Muscle layer of duodenum (tissue), 2 donors: ENCODE measurements around the gene NFIC.

ENCODE experiments used
- H3K27ac ChIP-seq: one replicate; pipeline ENCODE4 v1.7.0; 2013; ENCODE audit warnings: mild to moderate bottlenecking, low read length
- H3K27me3 ChIP-seq: one replicate; pipeline ENCODE4 v1.7.0; 2013; ENCODE audit warnings: low read depth, mild to moderate bottlenecking, control low read depth, low read length
- H3K36me3 ChIP-seq, 2 donors: one replicate each; pipeline ENCODE4 v1.7.0; 2013; ENCODE audit warnings: low read length in 2 of 2, control low read depth in 1 of 2, mild to moderate bottlenecking in 1 of 2; ENCODE audit not compliant: insufficient read depth in 2 of 2, control insufficient read depth in 1 of 2
- H3K4me1 ChIP-seq, 2 donors: one replicate each; pipeline ENCODE4 v1.7.0; 2013; ENCODE audit warnings: low read length in 2 of 2, mild to moderate bottlenecking in 2 of 2, control low read depth in 1 of 2, moderate library complexity in 1 of 2; ENCODE audit not compliant: insufficient read depth in 2 of 2, control insufficient read depth in 1 of 2
- H3K4me3 ChIP-seq, 2 donors: one replicate each; pipeline ENCODE4 v1.7.0; 2013; ENCODE audit warnings: low read length in 2 of 2, low read depth in 1 of 2, mild to moderate bottlenecking in 1 of 2
- H3K9me3 ChIP-seq, 2 donors: one replicate each; pipeline ENCODE4 v1.7.0; 2013; ENCODE audit warnings: low read length in 2 of 2, control low read depth in 1 of 2, mild to moderate bottlenecking in 1 of 2; ENCODE audit not compliant: control insufficient read depth in 1 of 2
- donor health status: healthy.

Gene NFIC

DNA sequence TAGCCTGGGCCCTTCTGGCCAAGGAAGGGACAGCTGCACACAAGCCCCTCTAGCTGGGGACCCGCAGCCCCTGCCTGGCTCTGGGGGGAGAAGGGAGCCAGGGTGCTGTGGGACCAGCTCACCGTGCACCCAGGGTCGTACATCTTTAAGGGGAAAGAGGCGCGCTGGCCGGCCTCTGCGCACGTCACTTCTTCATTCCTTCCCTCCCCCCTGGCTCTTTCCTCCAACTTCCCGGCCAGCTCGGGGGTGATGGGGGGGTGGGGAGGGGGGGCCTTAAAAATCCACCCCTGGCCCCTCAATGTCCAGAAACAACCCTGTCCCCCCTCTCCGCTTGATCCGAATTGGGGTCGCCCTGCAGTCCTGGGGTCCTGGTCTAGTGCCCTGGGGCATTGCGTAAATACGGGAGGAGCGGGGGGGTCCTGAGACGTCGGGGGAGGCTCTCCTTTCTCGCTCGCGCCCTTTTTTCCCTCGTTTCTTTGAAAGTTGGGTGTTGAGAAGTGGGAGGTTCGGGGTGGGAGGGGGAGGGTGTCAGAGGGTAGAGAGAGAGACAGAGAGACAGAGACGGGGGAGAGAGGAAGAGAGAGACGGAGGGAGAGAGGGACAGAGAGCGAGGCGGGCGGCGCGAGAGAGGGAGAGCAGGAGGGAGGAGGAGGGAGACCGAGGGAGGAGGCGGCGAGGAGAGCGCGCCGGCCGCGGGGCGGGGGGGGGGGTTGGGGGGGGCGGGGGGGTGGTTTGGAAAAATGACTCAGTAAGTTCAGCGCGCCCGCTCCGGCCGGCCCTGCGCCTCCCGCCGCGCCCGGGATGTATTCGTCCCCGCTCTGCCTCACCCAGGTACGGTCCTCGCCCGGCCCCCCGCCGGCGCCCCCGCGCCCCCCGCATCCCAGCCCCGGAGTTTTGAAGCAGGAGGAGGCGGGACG lies at the start of gene NFIC:
TSS of gene NFIC (plus strand) at position 748 of the 917 bp plus-strand sequence. CDS start at position 802, 54 bp downstream.
- no peaks in the 10 kb centered on the region for H3K9me3 ChIP-seq
- peaks cover 0 to 4% of the 10 kb centered on the region in 2 donors for H3K36me3 ChIP-seq
- H3K27ac ChIP-seq = peak within 1 kb of the TSS; percentile 90
- H3K4me1 ChIP-seq = peaks cover 10 to 49% of the 10 kb centered on the region in 2 donors
- peak within 1 kb of the TSS; percentile 65 to 87 for H3K4me3 ChIP-seq
- H3K27me3 ChIP-seq = no peaks in the 10 kb centered on the region

DNA sequence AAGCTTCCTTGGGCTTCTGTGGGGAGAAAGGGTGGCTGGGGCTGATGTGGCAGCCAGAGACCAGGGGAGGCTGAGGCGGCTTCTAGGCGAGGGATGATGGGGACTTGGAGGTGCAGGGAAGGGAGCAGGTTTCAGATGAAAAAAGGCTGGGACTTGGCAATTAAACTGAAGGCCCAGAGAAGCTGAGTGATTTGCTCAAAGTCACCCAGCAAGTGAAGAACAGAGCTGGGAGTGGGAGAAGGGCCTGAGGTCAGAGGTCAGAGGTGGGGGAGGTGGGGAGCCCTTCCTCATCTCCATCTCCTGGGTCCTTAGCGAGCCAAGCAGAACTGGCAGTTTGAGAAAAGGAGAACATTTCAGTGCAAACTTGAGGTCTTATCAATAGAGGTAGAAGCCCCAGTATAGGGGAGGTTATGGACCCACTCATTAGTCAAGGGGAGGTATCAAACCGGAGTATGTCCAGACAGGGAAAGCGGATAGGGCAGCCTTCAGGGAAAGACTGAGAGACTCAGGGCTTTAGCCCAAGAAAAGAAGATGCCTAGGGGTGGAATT lies 49.6 kb upstream of the NFIC start:
- peaks cover 0 to 3% of the 10 kb centered on the region in 2 donors for H3K4me1 ChIP-seq
- H3K9me3 ChIP-seq = no peaks in the 10 kb centered on the region
- no peak overlapping the region for H3K27ac ChIP-seq
- peaks cover 5% of the 10 kb centered on the region for H3K27me3 ChIP-seq
- H3K36me3 ChIP-seq = no peaks in the 10 kb centered on the region
- H3K4me3 ChIP-seq = no peak overlapping the region

DNA sequence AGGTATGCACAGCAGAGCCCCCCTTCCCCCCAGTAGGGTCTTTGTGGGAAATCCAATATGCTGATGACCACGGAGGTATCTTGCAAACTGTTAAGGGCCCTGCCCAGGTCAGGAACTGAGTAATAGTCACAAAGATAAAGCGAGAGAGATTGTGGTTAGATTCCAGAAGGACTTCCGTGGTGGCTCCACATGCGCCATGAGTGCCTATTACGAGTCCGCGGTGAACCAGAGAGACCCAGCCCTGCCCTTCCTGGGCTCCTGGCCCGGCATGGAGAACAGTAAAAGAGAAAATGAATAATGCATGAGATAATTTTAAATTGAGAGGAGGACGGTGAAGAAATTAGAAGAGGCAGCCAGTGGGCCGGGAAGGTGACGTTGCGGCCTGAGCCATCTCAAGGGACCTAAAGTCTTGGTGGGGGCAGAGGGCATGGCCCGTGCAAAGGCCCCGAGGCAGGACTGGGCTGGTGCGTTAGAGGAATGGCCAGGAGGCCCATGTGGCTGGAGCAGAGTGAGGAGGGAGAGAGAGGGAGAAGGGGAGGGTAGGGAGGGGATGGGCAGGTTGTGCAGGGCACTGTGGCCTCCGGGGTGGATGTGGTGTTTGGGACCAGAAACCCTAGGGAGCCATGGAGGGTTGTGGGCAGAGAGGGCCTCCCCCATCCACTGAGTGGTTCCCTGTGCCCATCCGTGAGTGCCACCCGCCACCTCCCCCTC lies 46.6 kb upstream of the NFIC start:
- Histone ChIP-seq H3K9me3 (no peaks in the 10 kb centered on the region), H3K27me3 (no peaks in the 10 kb centered on the region), H3K36me3 (no peaks in the 10 kb centered on the region), H3K27ac (no peak overlapping the region), H3K4me1 (no peaks in the 10 kb centered on the region), H3K4me3 (no peak overlapping the region)

DNA sequence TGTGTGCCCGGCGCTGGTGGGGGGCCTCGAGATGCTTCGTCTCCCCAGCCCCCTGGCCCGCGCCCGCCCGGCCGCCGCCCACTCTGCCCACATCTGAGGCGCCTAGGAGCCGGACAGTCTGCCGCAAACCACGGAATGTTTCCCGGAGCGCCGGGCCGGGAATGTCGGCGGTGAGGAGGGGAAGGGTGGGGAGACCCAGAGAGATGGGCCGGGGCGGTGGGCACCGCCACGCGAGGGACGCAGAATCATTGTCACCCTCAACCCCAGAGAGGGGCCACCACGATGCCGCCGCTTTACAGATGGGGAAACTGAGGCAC lies 46.1 kb upstream of the NFIC start:
- Histone ChIP-seq H3K27ac (no peak overlapping the region), H3K9me3 (no peaks in the 10 kb centered on the region), H3K4me3 (no peak overlapping the region), H3K4me1 (no peaks in the 10 kb centered on the region), H3K36me3 (no peaks in the 10 kb centered on the region), H3K27me3 (no peaks in the 10 kb centered on the region)

DNA sequence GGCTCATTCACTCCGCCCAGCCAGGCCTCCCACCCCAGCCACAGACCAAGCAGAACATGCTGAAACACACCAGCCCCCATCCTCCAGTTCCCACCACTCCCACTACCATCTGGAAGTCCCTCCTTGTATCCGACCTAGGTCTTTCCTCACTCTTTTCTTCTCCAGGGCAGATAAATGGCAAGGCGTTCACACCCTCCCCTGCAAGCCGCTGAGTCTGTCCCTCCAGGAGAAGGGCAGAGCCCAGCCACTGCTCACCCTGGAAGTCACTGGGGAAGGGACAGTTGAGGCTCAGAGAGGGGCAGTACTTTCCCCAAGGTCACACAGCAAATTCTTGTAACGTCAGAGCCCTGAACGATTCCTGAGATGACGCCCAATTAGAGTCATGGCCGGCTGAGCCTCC lies 45.5 kb upstream of the NFIC start:
- Histone ChIP-seq H3K4me3 (no peak overlapping the region), H3K27ac (no peak overlapping the region), H3K9me3 (no peaks in the 10 kb centered on the region), H3K27me3 (no peaks in the 10 kb centered on the region), H3K4me1 (no peaks in the 10 kb centered on the region), H3K36me3 (no peaks in the 10 kb centered on the region)

DNA sequence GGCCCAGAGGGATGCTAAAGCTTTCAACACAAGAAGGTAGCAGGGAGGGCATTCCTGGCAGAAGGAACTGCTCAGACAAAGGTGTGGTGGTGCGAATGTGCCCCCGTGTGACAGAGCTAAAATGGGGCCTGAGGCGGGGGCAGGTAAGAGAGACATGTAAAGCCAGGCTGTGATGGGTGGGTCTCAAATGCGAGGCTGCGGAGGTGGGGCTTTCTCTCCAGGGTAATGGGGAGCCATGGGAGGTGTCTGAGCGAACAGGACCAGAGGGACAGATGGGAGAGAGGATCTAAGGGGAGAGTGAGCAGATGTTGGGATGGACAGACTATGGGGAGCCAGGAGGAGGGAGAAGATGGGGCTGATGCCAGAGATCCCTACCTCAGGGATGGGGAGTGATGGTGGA lies 44.7 kb upstream of the NFIC start:
- Histone ChIP-seq H3K27me3 (no peaks in the 10 kb centered on the region), H3K4me1 (no peaks in the 10 kb centered on the region), H3K36me3 (no peaks in the 10 kb centered on the region), H3K9me3 (no peaks in the 10 kb centered on the region), H3K27ac (no peak overlapping the region), H3K4me3 (no peak overlapping the region)

DNA sequence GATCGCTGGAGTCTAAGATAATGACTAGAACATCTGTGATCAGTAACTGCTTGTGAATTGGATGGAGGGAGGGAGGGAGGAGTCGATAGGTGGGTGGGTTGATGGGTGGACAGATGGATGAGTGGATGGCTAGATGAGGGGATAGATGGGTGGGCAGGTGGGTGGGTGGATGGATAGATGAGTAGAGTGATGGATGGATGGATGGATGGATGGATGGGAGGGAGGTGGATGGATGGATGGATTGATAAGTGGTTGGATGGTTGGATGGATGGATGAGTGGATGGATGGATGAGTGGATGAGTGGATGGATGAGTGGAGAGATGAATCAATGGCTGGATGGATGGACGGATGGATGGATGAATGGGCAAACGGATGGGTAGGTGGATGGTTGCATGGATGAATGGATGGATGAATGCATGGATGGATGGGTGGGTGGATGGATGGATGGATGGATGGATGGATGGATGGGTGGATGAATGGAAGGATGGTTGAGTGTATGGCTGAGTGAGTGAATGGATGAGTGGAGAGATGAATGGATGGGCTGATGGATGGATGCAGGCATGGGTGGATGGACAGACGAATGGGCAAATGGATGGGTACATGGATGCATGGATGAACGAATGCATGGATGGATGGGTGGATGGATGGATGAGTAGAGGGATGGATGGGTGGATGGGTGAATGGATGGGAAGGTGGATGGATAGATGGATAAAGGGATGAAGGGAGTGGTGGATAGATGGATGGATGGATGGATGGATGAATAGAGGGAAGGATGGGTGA lies 44.0 kb upstream of the NFIC start:
- Histone ChIP-seq H3K9me3 (no peaks in the 10 kb centered on the region), H3K36me3 (no peaks in the 10 kb centered on the region), H3K27ac (no peak overlapping the region), H3K27me3 (no peaks in the 10 kb centered on the region), H3K4me3 (no peak overlapping the region), H3K4me1 (no peaks in the 10 kb centered on the region)

DNA sequence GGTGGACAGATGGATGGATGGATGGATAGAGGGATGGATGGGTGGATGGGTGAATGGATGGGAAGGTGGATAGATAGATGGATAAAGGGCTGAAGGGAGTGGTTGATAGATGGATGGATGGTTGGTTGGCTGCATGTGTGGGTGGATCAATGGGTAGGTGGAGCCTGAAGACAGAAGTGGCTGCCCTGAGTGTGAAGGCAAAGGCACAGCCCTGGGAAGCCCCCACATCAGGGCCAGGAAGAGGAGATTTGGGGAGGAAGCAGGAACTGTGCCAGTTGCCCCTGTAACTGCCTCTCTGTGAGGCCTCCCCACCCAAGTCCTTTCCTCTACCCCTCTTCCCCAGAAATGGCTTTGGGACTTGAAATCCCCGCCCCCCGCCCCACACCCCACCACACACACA lies 43.4 kb upstream of the NFIC start:
- Histone ChIP-seq H3K27ac (no peak overlapping the region), H3K36me3 (no peaks in the 10 kb centered on the region), H3K9me3 (no peaks in the 10 kb centered on the region), H3K4me3 (no peak overlapping the region), H3K27me3 (no peaks in the 10 kb centered on the region), H3K4me1 (no peaks in the 10 kb centered on the region)

DNA sequence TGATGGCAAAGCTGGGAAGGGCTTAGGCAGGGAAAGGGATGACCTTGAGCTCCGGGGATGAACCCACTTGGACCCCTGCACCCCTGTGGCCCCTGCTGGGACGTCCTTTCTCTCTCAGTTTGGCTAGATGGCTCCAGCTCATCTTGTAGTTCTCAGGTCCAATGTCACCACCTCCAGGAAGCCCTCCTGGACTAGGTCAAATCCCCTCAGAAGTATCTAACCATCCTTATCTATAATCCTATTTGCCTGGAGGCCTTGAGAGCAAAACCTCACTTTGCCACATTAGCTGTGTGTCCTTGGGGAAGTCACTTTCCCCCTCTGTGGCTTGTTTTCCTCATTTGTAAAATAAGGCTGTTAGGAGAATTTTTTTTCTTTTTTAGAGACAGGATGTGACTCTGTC lies 42.7 kb upstream of the NFIC start:
- no peaks in the 10 kb centered on the region for H3K36me3 ChIP-seq
- no peak overlapping the region for H3K4me3 ChIP-seq
- H3K4me1 ChIP-seq = no peaks in the 10 kb centered on the region
- H3K27ac ChIP-seq = no peak overlapping the region
- no peaks in the 10 kb centered on the region for H3K27me3 ChIP-seq
- H3K9me3 ChIP-seq = no peaks in the 10 kb centered on the region

DNA sequence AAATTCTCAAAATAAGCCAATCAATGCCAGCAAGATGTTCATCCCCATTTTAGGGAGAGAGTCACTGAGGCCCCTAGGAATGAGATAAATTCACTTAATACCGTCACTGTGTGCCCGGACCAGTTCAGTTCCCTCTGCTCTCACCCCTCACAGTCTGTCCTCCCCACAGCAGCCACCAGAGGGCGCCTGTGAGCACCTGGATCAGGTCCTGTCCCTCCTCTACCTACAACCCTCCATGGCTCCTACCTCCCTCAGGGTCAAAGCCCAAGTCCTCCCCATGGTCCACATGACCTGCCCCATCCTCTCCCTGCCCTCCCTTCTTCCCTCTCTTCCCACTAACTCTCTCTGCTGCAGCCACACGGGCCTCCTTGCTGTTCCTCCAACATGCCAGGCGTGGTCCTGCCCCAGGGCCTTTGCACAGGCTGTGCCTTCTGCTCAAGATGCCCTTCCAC lies 42.0 kb upstream of the NFIC start:
- Histone ChIP-seq H3K36me3 (no peaks in the 10 kb centered on the region), H3K4me3 (no peak overlapping the region), H3K4me1 (no peaks in the 10 kb centered on the region), H3K27me3 (no peaks in the 10 kb centered on the region), H3K27ac (no peak overlapping the region), H3K9me3 (no peaks in the 10 kb centered on the region)

DNA sequence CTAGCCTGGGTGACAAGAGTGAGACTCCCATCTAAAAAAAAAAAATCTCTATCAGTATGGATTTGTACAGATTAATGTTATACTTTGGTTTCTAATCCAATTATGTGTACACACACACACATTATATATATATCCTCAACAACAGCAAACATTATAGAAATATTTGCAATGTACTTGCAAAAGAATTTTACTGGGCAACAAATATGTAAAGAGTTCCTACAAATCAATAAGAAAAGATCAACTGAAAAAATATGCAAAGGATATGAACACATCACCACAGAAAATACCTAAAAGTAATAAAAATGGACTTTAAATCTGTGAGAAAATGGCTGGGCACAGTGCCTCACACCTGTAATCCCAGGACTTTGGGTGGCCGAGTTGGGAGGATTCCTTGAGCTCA lies 40.9 kb upstream of the NFIC start:
- Histone ChIP-seq H3K36me3 (no peaks in the 10 kb centered on the region), H3K27ac (no peak overlapping the region), H3K4me1 (no peaks in the 10 kb centered on the region), H3K27me3 (no peaks in the 10 kb centered on the region), H3K4me3 (no peak overlapping the region), H3K9me3 (no peaks in the 10 kb centered on the region)
